ENCODE data around the gene RAB28.

DNA sequence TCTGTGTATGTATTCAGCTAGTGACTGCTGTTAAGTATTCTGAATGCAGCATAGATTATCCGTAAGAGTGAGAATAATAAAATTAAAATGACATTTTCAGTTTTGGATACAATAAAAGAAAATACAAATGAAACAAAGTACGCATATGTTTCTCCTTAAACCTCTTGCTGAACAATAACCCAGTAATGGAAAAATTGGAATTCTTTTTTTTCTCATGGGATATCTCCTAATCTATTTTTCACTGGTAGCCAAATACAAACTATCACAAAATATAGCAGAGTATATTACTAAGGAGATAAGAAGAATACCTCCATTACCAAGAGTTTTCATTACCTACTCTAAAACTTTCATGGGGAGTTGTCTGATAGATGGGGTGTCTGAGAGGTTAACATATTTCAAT is 6.0 kb downstream of the RAB28 start:
- TF ChIP-seq GATA2 (IDR thresholded peaks at IDR 0.05; ENCODE audit: low read depth, low read length) (no peak), GATA3 (IDR thresholded peaks at IDR 0.05; ENCODE audit: low read depth, low read length) (no peak)
